ENCODE measurements around the gene TRIM36. TPM values are rescaled to one million over a fixed set of nuclear protein-coding genes. Genes with fewer than 3 reads are reported as not detected.

The TRIM36 gene
- polyA plus RNA-seq, 1 donor from 2014 or later = 122 TPM

- Histone ChIP-seq H3K27me3 (ENCODE audit: insufficient read depth, low read depth, low read length) (no peaks in the 10 kb centered on the region), H3K36me3 (ENCODE audit: insufficient read depth, low read length) (peaks cover 6% of the 10 kb centered on the region), H4K20me1 (ENCODE audit: insufficient read depth) (no peaks in the 10 kb centered on the region), H3F3A (ENCODE audit: insufficient read depth, low read length, poor library complexity, severe bottlenecking) (no peaks in the 10 kb centered on the region), H3K27ac (ENCODE audit: low read length) (no peak overlapping the region), H3K4me3 (ENCODE audit: low read length) (no peak overlapping the region), H3K4me2 (ENCODE audit: low read length) (no peak overlapping the region), H3K79me2 (replicated peaks; ENCODE audit: insufficient read depth, low read length) (no peaks in the 10 kb centered on the region), H3K9me3 (ENCODE audit: low read length) (no peaks in the 10 kb centered on the region), H2AFZ (ENCODE audit: low read depth, low read length) (no peak overlapping the region), H3K9ac (ENCODE audit: low read length) (no peak overlapping the region), H3K9me2 (ENCODE audit: insufficient read depth, low read length) (no peaks in the 10 kb centered on the region)
- no peak for TF ChIP-seq EZH2 (IDR thresholded peaks at IDR 0.05; ENCODE audit: borderline replicate concordance, insufficient read depth, low read length, poor library complexity, severe bottlenecking)
- no peak for TF ChIP-seq POLR2AphosphoS5 (IDR thresholded peaks at IDR 0.05)
Measured at GRCh38 chr5:115126303-115126702, 43.4 kb downstream of the TRIM36 start.

GRCh38 chr5:115124741-115125140 is 45.0 kb downstream of the TRIM36 start:
- Histone ChIP-seq H3K9me2 (ENCODE audit: insufficient read depth, low read length) (no peaks in the 10 kb centered on the region), H3K9ac (ENCODE audit: low read length) (no peak overlapping the region), H3K9me3 (ENCODE audit: low read length) (no peaks in the 10 kb centered on the region), H3K4me2 (ENCODE audit: low read length) (no peak overlapping the region), H2AFZ (ENCODE audit: low read depth, low read length) (no peak overlapping the region), H3K79me2 (replicated peaks; ENCODE audit: insufficient read depth, low read length) (no peaks in the 10 kb centered on the region), H3K27ac (ENCODE audit: low read length) (no peak overlapping the region), H3F3A (ENCODE audit: insufficient read depth, low read length, poor library complexity, severe bottlenecking) (no peaks in the 10 kb centered on the region), H3K27me3 (ENCODE audit: insufficient read depth, low read depth, low read length) (no peaks in the 10 kb centered on the region), H4K20me1 (ENCODE audit: insufficient read depth) (no peaks in the 10 kb centered on the region), H3K36me3 (ENCODE audit: insufficient read depth, low read length) (peaks cover 5% of the 10 kb centered on the region), H3K4me3 (ENCODE audit: low read length) (no peak overlapping the region)
- TF ChIP-seq MXI1 (conservative IDR thresholded peaks at IDR 0.05; ENCODE audit: poor library complexity, severe bottlenecking) (no peak), EP300 (conservative IDR thresholded peaks at IDR 0.05; ENCODE audit: poor library complexity, severe bottlenecking) (no peak), POLR2AphosphoS5 (IDR thresholded peaks at IDR 0.05) (no peak), CTCF (IDR thresholded peaks at IDR 0.05; ENCODE audit: poor library complexity, severe bottlenecking) (no peak), RAD21 (conservative IDR thresholded peaks at IDR 0.05) (no peak), TAF1 (IDR thresholded peaks at IDR 0.05; ENCODE audit: low read depth) (no peak), REST (IDR thresholded peaks at IDR 0.05; ENCODE audit: borderline replicate concordance) (no peak), SMC3 (conservative IDR thresholded peaks at IDR 0.05; ENCODE audit: poor library complexity) (no peak), EZH2 (IDR thresholded peaks at IDR 0.05; ENCODE audit: borderline replicate concordance, insufficient read depth, low read length, poor library complexity, severe bottlenecking) (no peak)

GRCh38 chr5:115116001-115116400 is 53.7 kb downstream of the TRIM36 start:
- H3K79me2 ChIP-seq (replicated peaks; ENCODE audit: insufficient read depth, low read length) = no peaks in the 10 kb centered on the region
- no peaks in the 10 kb centered on the region for H4K20me1 ChIP-seq (ENCODE audit: insufficient read depth)
- TF ChIP-seq TAF1 (IDR thresholded peaks at IDR 0.05; ENCODE audit: low read depth) (no peak), CTCF (IDR thresholded peaks at IDR 0.05; ENCODE audit: poor library complexity, severe bottlenecking) (no peak), EZH2 (IDR thresholded peaks at IDR 0.05; ENCODE audit: borderline replicate concordance, insufficient read depth, low read length, poor library complexity, severe bottlenecking) (no peak), EP300 (conservative IDR thresholded peaks at IDR 0.05; ENCODE audit: poor library complexity, severe bottlenecking) (no peak), RAD21 (conservative IDR thresholded peaks at IDR 0.05) (no peak), MXI1 (conservative IDR thresholded peaks at IDR 0.05; ENCODE audit: poor library complexity, severe bottlenecking) (no peak), SMC3 (conservative IDR thresholded peaks at IDR 0.05; ENCODE audit: poor library complexity) (no peak), POLR2AphosphoS5 (IDR thresholded peaks at IDR 0.05) (no peak)

More at GRCh38 chr5:115116001-115116400, 53.7 kb downstream of the TRIM36 start:
- Histone ChIP-seq H3K4me3 (ENCODE audit: low read length) (no peak overlapping the region), H2AFZ (ENCODE audit: low read depth, low read length) (no peak overlapping the region), H3K27me3 (ENCODE audit: insufficient read depth, low read depth, low read length) (no peaks in the 10 kb centered on the region), H3K4me2 (ENCODE audit: low read length) (no peak overlapping the region), H3K9ac (ENCODE audit: low read length) (no peak overlapping the region), H3K9me3 (ENCODE audit: low read length) (no peaks in the 10 kb centered on the region), H3K36me3 (ENCODE audit: insufficient read depth, low read length) (no peaks in the 10 kb centered on the region), H3F3A (ENCODE audit: insufficient read depth, low read length, poor library complexity, severe bottlenecking) (no peaks in the 10 kb centered on the region), H3K9me2 (ENCODE audit: insufficient read depth, low read length) (no peaks in the 10 kb centered on the region), H3K27ac (ENCODE audit: low read length) (no peak overlapping the region)
